ENCODE results near the gene GUCY1A1.

Gene GUCY1A1

GRCh38 chr4:155694100-155694785, 27.6 kb downstream of the GUCY1A1 start:
- no peak for DNase-seq

- no peak for DNase-seq
Observed at GRCh38 chr4:155696226-155696625, 29.6 kb downstream of the GUCY1A1 start.

GRCh38 chr4:155696726-155697125, 30.1 kb downstream of the GUCY1A1 start:
- no peak for DNase-seq

- DNase-seq, result no peak
Observed at GRCh38 chr4:155701827-155702226, 35.2 kb downstream of the GUCY1A1 start.

GRCh38 chr4:155703486-155704247, 37.0 kb downstream of the GUCY1A1 start:
- no peak for DNase-seq

GRCh38 chr4:155704841-155705404, 38.3 kb downstream of the GUCY1A1 start:
- DNase-seq, result no peak

- no peak for DNase-seq
Observed at GRCh38 chr4:155705664-155706063, 39.0 kb downstream of the GUCY1A1 start.

GRCh38 chr4:155706147-155706546, 39.5 kb downstream of the GUCY1A1 start:
- DNase-seq, result no peak

- DNase-seq, result no peak
Observed at GRCh38 chr4:155707251-155707650, 40.6 kb downstream of the GUCY1A1 start.

GRCh38 chr4:155708782-155709181, 42.1 kb downstream of the GUCY1A1 start:
- no peak for DNase-seq

- no peak for DNase-seq
Observed at GRCh38 chr4:155709918-155710317, 43.3 kb downstream of the GUCY1A1 start.

- no peak for DNase-seq
Observed at GRCh38 chr4:155711556-155711955, 44.9 kb downstream of the GUCY1A1 start.

- peak; percentile 26 for DNase-seq
Observed at GRCh38 chr4:155712846-155713245, 46.2 kb downstream of the GUCY1A1 start.

- DNase-seq, result no peak
Observed at GRCh38 chr4:155713911-155714310, 47.3 kb downstream of the GUCY1A1 start.

GRCh38 chr4:155722336-155722735, 55.7 kb downstream of the GUCY1A1 start:
- no peak for DNase-seq

GRCh38 chr4:155722816-155723499, 56.3 kb downstream of the GUCY1A1 start:
- no peak for DNase-seq

- no peak for DNase-seq
Observed at GRCh38 chr4:155724731-155725130, 58.1 kb downstream of the GUCY1A1 start.

- DNase-seq, result no peak
Observed at GRCh38 chr4:155734065-155734464, 67.4 kb downstream of the GUCY1A1 start.

- no peak for DNase-seq
Observed at GRCh38 chr4:155734951-155735350, 68.3 kb downstream of the GUCY1A1 start.

GRCh38 chr4:155735496-155735895, 68.8 kb downstream of the GUCY1A1 start:
- no peak for DNase-seq

GRCh38 chr4:155738548-155738947, 71.9 kb downstream of the GUCY1A1 start:
- no peak for DNase-seq

- DNase-seq, result no peak
Observed at GRCh38 chr4:155741546-155741945, 74.9 kb downstream of the GUCY1A1 start.

GRCh38 chr4:155742310-155743015, 75.8 kb downstream of the GUCY1A1 start:
- no peak for DNase-seq

All from MV-4-11 (cell line).